ENCODE data around the gene CELF1.

Gene CELF1

GRCh38 chr11:47509077-47509536 is 43.8 kb downstream of the CELF1 start:
- no peak for DNase-seq (ENCODE audit: low spot score)

GRCh38 chr11:47508240-47508957 is 44.5 kb downstream of the CELF1 start:
- DNase-seq (ENCODE audit: low spot score), result no peak

DNA sequence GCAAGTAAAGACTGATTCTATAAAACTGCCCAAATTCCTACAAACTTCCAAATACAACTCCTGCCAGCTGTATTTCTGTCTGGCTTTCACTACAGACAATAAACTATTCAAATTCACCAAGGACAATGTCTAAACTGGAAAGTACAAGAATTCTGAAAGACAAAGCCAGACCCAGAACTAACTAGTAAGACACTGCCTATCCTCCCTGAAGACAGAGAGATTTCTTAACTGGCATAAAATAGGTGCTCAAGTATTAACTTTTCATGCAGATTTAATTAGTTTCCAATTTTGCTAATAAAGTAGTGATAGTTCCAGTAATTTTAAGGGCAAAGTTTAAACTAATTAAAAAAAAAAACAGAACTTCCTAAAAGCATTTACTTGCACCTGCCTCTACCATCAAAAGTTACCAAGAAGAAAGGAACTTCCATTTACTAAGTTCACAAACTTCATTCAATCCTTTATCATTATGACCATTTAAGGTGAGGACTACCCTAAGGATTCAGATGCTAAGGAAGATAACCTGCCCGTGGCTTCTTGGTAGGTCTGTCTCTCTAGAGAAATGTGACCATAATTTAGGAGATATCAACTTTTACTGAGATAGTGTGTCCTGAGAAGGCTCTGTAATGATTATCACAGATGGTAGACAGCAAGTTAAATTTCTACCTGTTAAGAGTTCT is 45.2 kb downstream of the CELF1 start:
- no peak for DNase-seq (ENCODE audit: low spot score)

DNA sequence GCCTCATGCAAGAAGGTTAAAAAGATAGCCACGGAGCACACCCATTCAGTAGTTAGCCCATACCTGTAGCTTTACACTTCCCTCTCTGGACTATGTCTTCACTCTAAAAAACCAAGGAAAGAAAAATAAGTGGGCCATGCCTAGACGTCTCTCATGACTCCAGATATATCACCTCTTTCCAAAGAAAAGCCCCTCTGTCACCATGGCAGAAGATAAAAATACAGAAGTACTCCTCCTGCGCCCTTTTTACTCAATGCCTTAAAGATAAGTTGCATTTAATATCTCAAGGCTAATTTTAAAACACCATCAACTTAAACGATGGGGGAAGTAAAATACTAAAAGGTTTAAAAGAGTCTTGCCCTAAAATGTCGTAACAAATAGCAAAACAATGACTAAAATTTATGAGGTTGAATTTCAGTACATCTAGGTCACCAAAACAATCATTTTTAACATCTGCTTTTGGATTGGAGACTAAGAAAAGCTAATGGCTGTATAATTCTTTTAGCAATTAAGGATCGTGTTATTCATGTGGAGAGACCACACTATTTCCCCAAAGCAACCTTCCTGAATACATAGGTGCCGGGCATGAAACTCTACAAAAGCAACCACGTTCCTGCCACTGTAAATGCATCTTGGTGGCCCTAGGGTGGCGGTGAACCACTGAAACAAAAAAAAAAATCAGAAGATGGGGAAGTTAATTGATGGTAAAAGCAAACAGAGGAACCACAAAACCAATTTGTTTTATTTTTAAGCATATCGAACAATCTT is 46.0 kb downstream of the CELF1 start:
- DNase-seq (ENCODE audit: low spot score), result no peak

- DNase-seq (ENCODE audit: low spot score), result no peak
Observed at GRCh38 chr11:47506373-47506772, 46.6 kb downstream of the CELF1 start.

- no peak for DNase-seq (ENCODE audit: low spot score)
Observed at GRCh38 chr11:47504910-47505309, 48.0 kb downstream of the CELF1 start.

- no peak for DNase-seq (ENCODE audit: low spot score)
Observed at GRCh38 chr11:47503227-47503626, 49.7 kb downstream of the CELF1 start.

DNA sequence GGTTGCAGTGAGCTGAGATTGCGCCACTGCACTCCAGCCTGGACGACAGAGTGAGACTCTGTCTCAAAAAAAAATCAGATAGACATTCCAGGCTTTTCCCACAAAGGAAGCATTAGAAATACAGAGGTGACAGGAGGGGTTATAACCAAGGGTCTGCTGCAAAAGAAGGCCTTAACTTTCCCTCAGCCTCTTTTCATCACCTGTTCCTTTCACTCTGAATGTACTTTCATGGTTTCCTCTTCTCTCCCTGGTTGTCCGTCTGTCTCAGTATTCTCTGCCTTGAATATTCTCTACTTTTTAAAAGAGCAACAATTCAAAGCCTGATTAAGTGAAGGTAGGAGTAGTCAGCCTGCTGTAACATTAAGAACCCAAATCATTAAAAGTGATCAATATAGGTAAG is 50.2 kb downstream of the CELF1 start:
- no peak for DNase-seq (ENCODE audit: low spot score)

DNA sequence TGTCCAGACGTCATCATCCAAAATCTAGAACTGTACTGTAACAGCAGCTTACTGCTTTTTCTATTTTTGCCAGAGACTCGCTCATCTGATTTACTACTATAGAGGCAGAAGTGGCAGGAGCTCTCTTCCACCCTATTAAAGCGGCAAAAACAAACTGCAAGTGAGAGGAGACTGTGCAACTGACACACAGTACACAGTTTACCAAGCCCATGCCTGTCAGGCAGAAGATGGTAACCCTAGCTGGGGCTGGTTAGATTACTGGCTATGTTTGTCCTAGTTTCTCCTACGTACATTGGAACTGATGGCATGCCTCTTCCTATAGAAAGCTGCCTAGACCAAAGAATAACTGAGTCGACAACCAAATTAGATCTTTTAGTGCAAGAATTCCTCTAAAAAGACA is 51.8 kb downstream of the CELF1 start:
- no peak for DNase-seq (ENCODE audit: low spot score)

DNA sequence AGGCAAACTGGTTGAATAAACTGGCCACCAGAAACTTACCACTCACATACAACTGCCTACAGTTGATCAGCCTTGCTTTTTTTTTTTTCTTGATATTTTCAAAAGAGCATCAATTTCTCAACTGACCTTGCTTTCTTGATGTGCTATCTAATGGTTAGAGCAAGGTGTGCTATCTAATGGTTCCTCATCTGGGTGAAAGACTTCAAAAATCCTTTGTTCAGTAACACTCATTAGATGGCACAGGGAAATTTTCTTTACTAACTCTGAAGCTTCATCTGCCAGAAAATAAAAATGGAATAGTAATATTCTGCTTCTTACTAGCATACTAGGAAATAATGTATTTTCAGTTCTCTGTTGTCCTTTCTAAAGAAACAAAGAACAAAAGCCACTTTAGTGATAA is 52.8 kb downstream of the CELF1 start:
- DNase-seq (ENCODE audit: low spot score), result no peak

DNA sequence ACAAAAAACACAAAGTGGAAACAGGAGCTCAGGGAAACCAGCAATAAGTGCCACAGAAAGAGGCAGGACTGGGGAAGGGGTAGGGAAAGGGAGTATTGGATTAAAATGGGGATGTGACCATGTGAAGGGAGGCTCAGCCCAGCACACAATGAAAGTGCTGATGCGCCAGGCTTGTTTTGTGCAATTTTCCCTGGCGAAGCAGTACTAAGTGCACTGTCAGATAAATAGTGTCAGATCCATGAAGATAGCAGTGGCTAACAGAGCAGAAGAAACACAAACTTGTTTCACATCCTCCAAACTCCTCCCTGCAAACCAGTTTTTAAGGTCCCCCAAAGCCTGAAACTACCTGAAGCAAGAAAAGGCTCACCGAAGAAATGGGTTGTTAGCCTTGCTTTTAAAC is 53.3 kb downstream of the CELF1 start:
- DNase-seq (ENCODE audit: low spot score), result no peak

DNA sequence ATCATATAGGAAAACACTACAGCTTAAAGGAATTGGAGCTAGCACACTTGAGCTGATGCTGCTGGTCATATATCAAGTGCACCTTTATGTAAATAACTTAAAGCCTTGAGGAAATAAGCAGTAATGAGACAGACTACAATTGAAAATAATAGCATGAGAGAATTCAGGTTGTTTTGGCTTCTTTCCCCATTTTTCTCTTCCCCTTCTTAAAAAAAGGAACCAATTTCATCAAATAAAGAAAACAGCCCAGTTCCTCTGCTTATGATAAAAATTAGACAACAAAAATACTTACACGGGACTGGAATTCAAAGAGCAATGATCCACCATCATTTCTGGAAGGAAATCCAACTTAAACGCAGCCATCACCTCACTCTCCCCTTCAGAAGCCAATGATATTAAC is 53.8 kb downstream of the CELF1 start:
- DNase-seq (ENCODE audit: low spot score), result no peak

- DNase-seq (ENCODE audit: low spot score), result no peak
Observed at GRCh38 chr11:47498584-47499152, 54.3 kb downstream of the CELF1 start.

DNA sequence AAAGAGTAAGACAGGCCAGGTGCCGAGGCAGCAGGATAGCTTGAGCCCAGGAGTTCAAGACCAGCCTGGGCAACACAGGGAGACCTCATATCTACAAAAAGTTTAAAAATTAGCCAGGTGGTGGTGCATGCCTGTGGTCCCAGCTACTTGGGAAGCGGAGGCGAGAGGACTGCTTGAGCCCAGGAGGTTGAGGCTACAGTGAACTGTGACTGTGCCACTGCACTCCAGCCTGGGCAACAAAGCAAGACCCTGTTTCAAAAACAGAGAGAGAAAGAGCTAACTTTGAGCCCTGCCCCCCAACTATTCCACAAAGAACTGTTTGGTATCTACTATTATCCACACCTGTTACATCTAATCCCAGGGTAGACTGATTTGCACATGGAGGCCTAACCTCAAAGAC is 54.8 kb downstream of the CELF1 start:
- DNase-seq (ENCODE audit: low spot score), result no peak

DNA sequence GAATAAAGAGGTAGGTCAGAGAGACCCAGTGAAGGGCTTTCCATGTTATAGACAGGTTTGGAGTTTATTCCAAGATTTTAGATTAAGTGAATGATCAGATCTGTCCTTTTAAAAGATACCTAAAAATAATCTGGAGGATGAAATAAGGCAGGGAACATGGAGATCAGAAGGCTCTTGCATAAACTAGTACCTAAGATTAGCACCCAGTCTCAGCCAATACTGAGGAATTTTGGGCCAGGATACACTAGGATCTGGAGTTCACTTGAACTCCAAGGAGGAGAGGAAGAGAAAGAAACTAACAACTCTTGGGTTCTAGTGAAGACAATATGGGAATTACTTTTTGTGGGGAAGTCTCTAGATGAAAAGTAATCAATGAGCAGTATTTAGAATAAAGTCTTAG is 56.1 kb downstream of the CELF1 start:
- DNase-seq (ENCODE audit: low spot score), result no peak

GRCh38 chr11:47495856-47496217 is 57.1 kb downstream of the CELF1 start:
- no peak for DNase-seq (ENCODE audit: low spot score)

DNA sequence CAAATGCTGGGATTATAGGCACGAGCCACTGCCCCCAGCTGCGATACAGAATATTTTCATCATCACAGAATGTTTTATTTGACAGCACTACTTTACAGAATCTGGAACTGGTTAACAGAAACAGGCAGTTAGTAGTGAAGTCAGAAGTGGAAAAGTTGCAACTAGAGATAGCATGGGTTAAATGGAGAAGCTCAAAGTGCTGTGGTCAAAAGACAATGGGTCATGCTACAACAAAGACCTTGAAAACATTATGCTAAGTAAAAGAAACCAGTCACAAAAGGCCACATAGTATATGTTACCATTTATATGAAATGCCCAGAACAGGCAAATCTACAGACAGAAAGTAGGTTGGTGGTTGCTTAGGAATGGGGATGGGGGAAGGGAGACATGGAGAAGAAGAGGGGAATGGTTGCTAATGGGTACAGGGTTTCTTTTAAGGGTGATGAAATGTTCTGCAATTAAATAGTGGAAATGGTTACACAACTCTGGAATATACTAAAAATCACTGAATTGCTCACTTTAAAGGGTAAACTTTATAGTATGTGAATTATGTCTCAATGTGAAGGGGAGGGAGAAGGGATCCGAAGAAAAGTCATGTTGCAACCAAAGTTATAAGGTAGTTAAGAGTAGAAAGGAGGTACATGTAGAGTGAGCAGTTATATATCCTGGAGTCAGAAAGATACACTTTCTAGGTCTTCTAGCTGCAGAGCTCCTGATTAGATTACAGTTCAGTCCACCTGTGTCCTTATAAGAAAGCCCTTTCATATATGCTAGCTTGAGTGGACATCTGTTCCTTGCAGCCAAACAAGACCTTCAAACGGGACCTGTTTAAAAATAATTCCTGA is 57.7 kb downstream of the CELF1 start:
- DNase-seq (ENCODE audit: low spot score), result no peak

- no peak for DNase-seq (ENCODE audit: low spot score)
Observed at GRCh38 chr11:47489395-47489755, 63.6 kb downstream of the CELF1 start.

DNA sequence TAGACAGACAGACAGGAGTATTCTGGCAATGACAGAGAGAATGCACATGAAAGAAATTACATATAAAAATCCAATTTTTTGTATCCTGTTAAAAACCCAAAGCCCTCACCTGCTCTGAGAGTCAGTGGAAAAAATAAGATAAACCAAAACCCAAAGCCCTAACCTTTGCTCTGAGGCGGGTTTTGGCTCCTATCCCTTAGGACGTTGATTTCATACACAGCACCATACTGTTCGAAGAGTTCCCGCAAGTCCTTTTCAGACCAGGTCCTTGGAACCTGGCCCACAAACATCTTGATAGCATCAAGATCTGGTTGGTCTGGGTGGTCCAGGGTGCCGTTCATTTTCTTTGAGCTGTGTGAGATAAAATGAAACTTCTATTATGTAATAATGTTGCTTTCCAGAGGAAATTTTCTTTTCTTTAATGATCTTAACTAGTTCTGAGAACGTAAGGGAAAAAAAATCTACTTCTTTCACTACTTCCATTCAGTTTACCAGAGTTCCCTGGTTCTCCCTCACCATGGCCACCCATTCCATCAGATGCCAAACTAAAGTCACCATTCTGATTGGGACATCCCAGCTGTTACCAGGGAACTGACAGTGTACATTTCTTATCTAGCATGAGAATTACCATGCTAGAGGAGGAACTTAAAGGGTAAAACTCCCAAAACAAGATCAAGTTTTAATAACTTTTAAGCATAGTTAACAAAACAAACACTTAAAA is 64.1 kb downstream of the CELF1 start:
- DNase-seq (ENCODE audit: low spot score), result no peak

GRCh38 chr11:47488111-47488510 is 64.8 kb downstream of the CELF1 start:
- DNase-seq (ENCODE audit: low spot score), result no peak

DNA sequence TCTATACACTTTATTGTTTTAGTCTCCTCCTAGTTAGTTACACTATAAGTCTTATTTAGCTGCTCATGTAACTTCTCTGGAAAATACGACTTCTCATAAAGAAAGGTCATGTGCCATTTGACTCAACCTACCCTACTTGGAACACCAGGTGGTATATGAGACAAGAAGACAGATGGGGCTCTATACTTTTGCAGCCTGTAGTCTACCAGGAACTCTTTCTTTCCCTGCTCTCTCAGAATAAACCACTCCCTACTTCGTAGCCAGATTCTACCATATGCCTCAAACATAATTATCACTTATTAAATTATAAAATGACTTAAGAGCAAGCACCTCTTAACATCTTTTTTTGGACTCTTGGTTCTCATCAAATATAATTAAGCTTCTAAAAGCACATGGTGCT is 65.5 kb downstream of the CELF1 start:
- no peak for DNase-seq (ENCODE audit: low spot score)
